ENCODE results near the gene RNFT2. TPM values are rescaled to one million over a fixed set of nuclear protein-coding genes. Genes with fewer than 3 reads are reported as not detected.
"Not testable (repeated sequence)": the region's sequence is repeated elsewhere in the genome, so short reads cannot be mapped to it uniquely, and the experiment has no call there.

Gene RNFT2
- total RNA-seq, 1 experiment from 2014 or later: 21.1 TPM

DNA sequence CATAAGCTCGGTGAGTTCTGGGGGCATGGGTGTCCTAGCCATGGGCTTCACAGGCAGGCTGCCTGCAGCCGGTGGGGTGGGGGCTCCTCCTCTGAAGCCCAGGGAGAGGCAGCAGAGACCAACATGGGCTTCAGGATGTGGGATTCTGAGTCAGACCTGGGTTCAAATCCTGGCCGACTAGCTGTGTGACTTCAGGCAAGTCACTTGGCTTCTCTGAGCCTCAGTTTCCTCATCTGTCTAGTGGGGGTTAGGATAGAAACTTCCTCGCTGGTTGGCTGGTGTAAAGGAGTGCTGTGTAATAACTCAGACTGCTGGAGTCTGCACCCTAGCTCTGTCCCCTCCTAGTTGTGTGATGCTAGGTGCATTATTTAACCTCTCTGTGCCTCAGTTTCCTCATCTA lies 12.2 kb downstream of the RNFT2 start:
- intact Hi-C loops (cut with micrococcal nuclease; ENCODE audit: unreplicated experiment): no loop called here
- ChIA-PET CTCF (no interaction called here), POLR2A (ENCODE audit: unreplicated experiment) (no interaction called here)
- no peak for DNase-seq
- Histone ChIP-seq H3K4me2 (no peak overlapping the region), H2AFZ (no peak overlapping the region), H3K9me3 (ENCODE audit: insufficient read depth, low read depth) (no peaks in the 10 kb centered on the region), H3K79me2 (ENCODE audit: low read depth) (no peaks in the 10 kb centered on the region), H3K4me3 (no peak overlapping the region), H4K20me1 (ENCODE audit: insufficient read depth) (no peaks in the 10 kb centered on the region), H3F3A (ENCODE audit: insufficient read depth, low read depth) (no peaks in the 10 kb centered on the region), H3K27me3 (ENCODE audit: insufficient read depth, low read depth) (no peaks in the 10 kb centered on the region), H3K9me2 (ENCODE audit: insufficient read depth) (no peaks in the 10 kb centered on the region), H3K36me3 (ENCODE audit: low read depth) (no peaks in the 10 kb centered on the region), H3K4me1 (replicated peaks; ENCODE audit: insufficient read depth) (no peaks in the 10 kb centered on the region), H3K27ac (no peak overlapping the region)
- no peak for TF ChIP-seq EZH2 (IDR thresholded peaks at IDR 0.05; ENCODE audit: low read depth)
- TF ChIP-seq, protein P1, sequence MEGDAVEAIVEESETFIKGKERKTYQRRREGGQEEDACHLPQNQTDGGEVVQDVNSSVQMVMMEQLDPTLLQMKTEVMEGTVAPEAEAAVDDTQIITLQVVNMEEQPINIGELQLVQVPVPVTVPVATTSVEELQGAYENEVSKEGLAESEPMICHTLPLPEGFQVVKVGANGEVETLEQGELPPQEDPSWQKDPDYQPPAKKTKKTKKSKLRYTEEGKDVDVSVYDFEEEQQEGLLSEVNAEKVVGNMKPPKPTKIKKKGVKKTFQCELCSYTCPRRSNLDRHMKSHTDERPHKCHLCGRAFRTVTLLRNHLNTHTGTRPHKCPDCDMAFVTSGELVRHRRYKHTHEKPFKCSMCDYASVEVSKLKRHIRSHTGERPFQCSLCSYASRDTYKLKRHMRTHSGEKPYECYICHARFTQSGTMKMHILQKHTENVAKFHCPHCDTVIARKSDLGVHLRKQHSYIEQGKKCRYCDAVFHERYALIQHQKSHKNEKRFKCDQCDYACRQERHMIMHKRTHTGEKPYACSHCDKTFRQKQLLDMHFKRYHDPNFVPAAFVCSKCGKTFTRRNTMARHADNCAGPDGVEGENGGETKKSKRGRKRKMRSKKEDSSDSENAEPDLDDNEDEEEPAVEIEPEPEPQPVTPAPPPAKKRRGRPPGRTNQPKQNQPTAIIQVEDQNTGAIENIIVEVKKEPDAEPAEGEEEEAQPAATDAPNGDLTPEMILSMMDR (conservative IDR thresholded peaks at IDR 0.05): no peak
- BruUV-seq (replicated peaks): no TSS peak

DNA sequence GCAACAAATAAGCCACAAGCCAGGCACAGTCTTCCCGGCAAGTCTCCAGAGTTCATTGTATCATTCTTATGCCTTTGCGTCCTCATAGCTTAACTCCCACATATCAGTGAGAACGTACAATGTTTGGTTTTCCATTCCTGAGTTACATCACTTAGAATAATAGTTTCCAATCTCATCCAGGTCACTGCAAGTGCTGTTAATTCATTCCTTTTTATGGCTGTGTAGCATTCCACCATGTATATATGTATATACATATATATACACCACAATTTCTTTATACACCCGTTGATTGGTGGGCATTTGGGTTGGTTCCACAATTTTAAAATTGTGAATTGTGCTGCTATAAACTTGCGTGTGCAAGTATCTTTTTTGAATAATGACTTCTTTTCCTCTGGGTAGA lies 16.0 kb downstream of the RNFT2 start:
- POLR2A ChIA-PET (ENCODE audit: unreplicated experiment); H3K4me2 ChIP-seq; H3K27ac ChIP-seq; H3K4me3 ChIP-seq; H3K36me3 ChIP-seq (ENCODE audit: low read depth); DNase-seq; H2AFZ ChIP-seq; H3K79me2 ChIP-seq (ENCODE audit: low read depth); H4K20me1 ChIP-seq (ENCODE audit: insufficient read depth); H3F3A ChIP-seq (ENCODE audit: insufficient read depth, low read depth); H3K9me2 ChIP-seq (ENCODE audit: insufficient read depth); CTCF ChIA-PET; H3K9me3 ChIP-seq (ENCODE audit: insufficient read depth, low read depth); BruUV-seq (replicated peaks); H3K4me1 ChIP-seq (replicated peaks; ENCODE audit: insufficient read depth); H3K27me3 ChIP-seq (ENCODE audit: insufficient read depth, low read depth); intact Hi-C loops (cut with micrococcal nuclease; ENCODE audit: unreplicated experiment): not testable (repeated sequence)

DNA sequence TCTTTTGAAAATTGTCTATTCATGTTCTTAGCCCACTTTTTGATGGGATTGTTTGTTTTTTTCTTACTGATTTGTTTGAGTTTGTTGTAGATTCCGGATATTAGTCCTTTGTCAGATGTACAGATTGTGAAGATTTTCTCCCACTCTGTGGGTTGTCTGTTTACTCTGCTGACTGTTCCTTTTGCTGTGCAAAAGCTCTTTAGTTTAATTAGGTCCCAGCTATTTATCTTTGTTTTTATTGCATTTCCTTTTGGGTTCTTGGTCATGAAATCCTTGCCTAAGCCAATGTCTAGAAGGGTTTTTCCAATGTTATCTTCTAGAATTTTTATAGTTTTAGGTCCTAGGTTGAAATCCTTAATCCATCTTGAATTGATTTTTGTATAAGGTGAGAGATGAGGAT lies 16.7 kb downstream of the RNFT2 start:
- H4K20me1 ChIP-seq (ENCODE audit: insufficient read depth); H3K4me3 ChIP-seq; H2AFZ ChIP-seq; POLR2A ChIA-PET (ENCODE audit: unreplicated experiment); H3K4me1 ChIP-seq (replicated peaks; ENCODE audit: insufficient read depth); H3K36me3 ChIP-seq (ENCODE audit: low read depth); H3K27me3 ChIP-seq (ENCODE audit: insufficient read depth, low read depth); H3K27ac ChIP-seq; H3K9me2 ChIP-seq (ENCODE audit: insufficient read depth); BruUV-seq (replicated peaks); H3K9me3 ChIP-seq (ENCODE audit: insufficient read depth, low read depth); H3K4me2 ChIP-seq; H3F3A ChIP-seq (ENCODE audit: insufficient read depth, low read depth); CTCF ChIA-PET; intact Hi-C loops (cut with micrococcal nuclease; ENCODE audit: unreplicated experiment); DNase-seq; H3K79me2 ChIP-seq (ENCODE audit: low read depth): not testable (repeated sequence)

DNA sequence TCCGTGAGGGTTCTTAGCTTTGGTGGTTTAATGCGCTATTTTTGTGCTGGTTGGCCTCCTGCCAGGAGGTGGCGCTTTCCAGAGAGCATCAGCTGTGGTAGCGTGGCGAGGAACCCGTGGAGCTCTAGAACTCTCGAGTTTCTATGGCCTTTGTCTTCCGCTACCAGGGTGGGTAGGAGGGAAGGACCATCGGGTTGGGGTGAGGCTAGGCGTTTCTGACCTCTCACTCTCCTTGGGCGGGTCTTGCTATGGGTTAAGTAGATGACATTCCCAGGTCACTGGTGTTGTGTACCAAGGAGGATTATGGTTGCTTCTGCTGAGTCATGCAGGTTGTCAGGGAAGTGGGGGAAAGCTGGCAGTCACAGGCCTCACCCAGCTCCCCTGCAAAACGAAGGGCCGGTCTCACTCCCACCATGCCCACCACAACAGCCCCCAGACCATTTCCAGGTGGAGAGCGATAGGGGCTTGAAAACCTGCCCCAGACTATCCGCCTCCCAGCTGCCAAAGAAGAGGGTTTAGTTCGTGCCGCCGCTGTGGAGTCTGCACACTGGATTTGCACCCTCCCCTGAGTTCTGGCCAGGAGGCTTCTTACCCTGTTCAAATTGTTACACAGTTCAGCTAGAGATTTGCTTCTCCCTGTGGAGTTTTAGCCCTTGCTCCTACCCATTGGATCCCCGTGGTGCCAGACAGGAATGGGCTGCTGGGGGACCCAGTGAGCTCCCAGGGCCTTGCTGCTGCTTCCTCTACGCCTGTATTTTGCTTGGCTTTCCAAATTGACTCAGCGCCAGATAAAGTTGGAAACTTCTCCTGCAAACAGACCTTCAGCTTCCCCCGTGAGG lies 21.9 kb downstream of the RNFT2 start:
- H3K4me2 ChIP-seq: no peak overlapping the region
- no peak overlapping the region for H2AFZ ChIP-seq
- no TSS peak for BruUV-seq (replicated peaks)
- DNase-seq: no peak
- H3K79me2 ChIP-seq (ENCODE audit: low read depth): no peaks in the 10 kb centered on the region
- TF ChIP-seq EZH2 (IDR thresholded peaks at IDR 0.05; ENCODE audit: low read depth): no peak
- TF ChIP-seq, protein P1 (conservative IDR thresholded peaks at IDR 0.05): no peak
- intact Hi-C loops (cut with micrococcal nuclease; ENCODE audit: unreplicated experiment): no loop called here
- no peaks in the 10 kb centered on the region for H4K20me1 ChIP-seq (ENCODE audit: insufficient read depth)
- H3K27me3 ChIP-seq (ENCODE audit: insufficient read depth, low read depth): no peaks in the 10 kb centered on the region
- H3K9me2 ChIP-seq (ENCODE audit: insufficient read depth): no peaks in the 10 kb centered on the region
- no peak overlapping the region for H3K4me3 ChIP-seq
- CTCF ChIA-PET: interaction anchor here (0.7 kb wide), 1 partner anchor 54 kb away, joined by 3 read pairs; no protein-coding TSS in a partner anchor
- H3F3A ChIP-seq (ENCODE audit: insufficient read depth, low read depth): no peaks in the 10 kb centered on the region
- no peak overlapping the region for H3K27ac ChIP-seq
- H3K36me3 ChIP-seq (ENCODE audit: low read depth): no peaks in the 10 kb centered on the region
- H3K9me3 ChIP-seq (ENCODE audit: insufficient read depth, low read depth): no peaks in the 10 kb centered on the region
- POLR2A ChIA-PET (ENCODE audit: unreplicated experiment): interaction anchor here (0.6 kb wide), 1 partner anchor 165 kb away, joined by 4 read pairs; no protein-coding TSS in a partner anchor
- no peaks in the 10 kb centered on the region for H3K4me1 ChIP-seq (replicated peaks; ENCODE audit: insufficient read depth)
